Osteoblast (primary cell): ENCODE results near the gene COX5B. TPM values are rescaled to one million over a fixed set of nuclear protein-coding genes. Genes with fewer than 3 reads are reported as not detected.

Experiments
- DNase-seq: peaks from one replicate; pipeline ENCODE4 v3.0.0; 2011; ENCODE audit warnings: low spot score, mixed read lengths; ENCODE audit not compliant: insufficient read length; ENCODE audit errors: missing footprints
- H2AFZ ChIP-seq: 2 replicates; pipeline ENCODE4 v1.6.0; 2011; ENCODE audit warnings: mild to moderate bottlenecking, low read length
- H3K27ac ChIP-seq: 2 replicates; pipeline ENCODE4 v1.5.1; 2011; ENCODE audit warnings: mild to moderate bottlenecking, low read depth, low read length, moderate library complexity
- H3K27me3 ChIP-seq: 2 replicates; pipeline ENCODE4 v1.6.0; 2012; ENCODE audit warnings: mild to moderate bottlenecking, control low read depth, inconsistent platforms, low read length, moderate library complexity; ENCODE audit not compliant: insufficient read depth
- H3K36me3 ChIP-seq: 2 replicates; pipeline ENCODE4 v1.5.1; 2011; ENCODE audit warnings: mild to moderate bottlenecking, low read length, control low read depth, moderate library complexity; ENCODE audit not compliant: insufficient read depth
- H3K4me1 ChIP-seq: 2 replicates; pipeline ENCODE4 v1.5.1; 2011; ENCODE audit warnings: mild to moderate bottlenecking, low read length, control low read depth, moderate library complexity; ENCODE audit not compliant: insufficient read depth
- H3K4me2 ChIP-seq: 2 replicates; pipeline ENCODE4 v1.6.0; 2011; ENCODE audit warnings: mild to moderate bottlenecking, low read length; ENCODE audit not compliant: insufficient read depth
- H3K4me3 ChIP-seq: fragments of 200-600 bp; sonication (generic); 3 replicates; pipeline ENCODE4 v1.5.1; 2012; ENCODE audit warnings: mild to moderate bottlenecking, low read length, inconsistent platforms; ENCODE audit not compliant: insufficient read depth
- H3K79me2 ChIP-seq: 2 replicates; pipeline ENCODE4 v1.6.0; 2012; ENCODE audit warnings: mild to moderate bottlenecking, low read length, control low read depth, inconsistent platforms; ENCODE audit not compliant: insufficient read depth
- H3K9me3 ChIP-seq: 2 replicates; pipeline ENCODE4 v1.5.1; 2011; ENCODE audit warnings: low read depth, low read length, control low read depth
- H4K20me1 ChIP-seq: 2 replicates; pipeline ENCODE4 v1.6.0; 2012; ENCODE audit warnings: mild to moderate bottlenecking, low read length, control low read depth; ENCODE audit not compliant: insufficient read depth
- CTCF ChIP-seq: IDR thresholded peaks from 2 replicates; pipeline ENCODE4 v1.5.1; 2011; ENCODE audit warnings: mild to moderate bottlenecking, low read depth, low read length, moderate library complexity; ENCODE audit errors: extremely low read depth
- total RNA-seq: library from RNA; depleted of rRNA; stranded (reverse); fragments of >200 nt; gene quantifications from 2 replicates; pipeline ENCODE4 v1.2.3, GENCODE V29; 2012

Gene COX5B
- total RNA-seq, 1 donor = 214 TPM

GRCh38 chr2:97656129-97656755 is 10.4 kb downstream of the COX5B start:
- DNase-seq = no peak
- Histone ChIP-seq H2AFZ (no peak overlapping the region), H3K4me3 (no peak overlapping the region), H3K4me2 (no peak overlapping the region), H3K4me1 (peaks cover 4% of the 10 kb centered on the region), H3K27me3 (no peaks in the 10 kb centered on the region), H3K36me3 (peaks cover 64% of the 10 kb centered on the region), H4K20me1 (peaks cover 14% of the 10 kb centered on the region), H3K9me3 (no peaks in the 10 kb centered on the region), H3K79me2 (peaks cover 28% of the 10 kb centered on the region), H3K27ac (no peak overlapping the region)
- no peak for TF ChIP-seq CTCF

- H3K4me1 ChIP-seq = peaks cover 12% of the 10 kb centered on the region
- H3K36me3 ChIP-seq = peaks cover 64% of the 10 kb centered on the region
- H3K27me3 ChIP-seq = no peaks in the 10 kb centered on the region
- no peak overlapping the region for H3K4me2 ChIP-seq
- no peak for TF ChIP-seq CTCF
- peaks cover 22% of the 10 kb centered on the region for H4K20me1 ChIP-seq
- H3K79me2 ChIP-seq = peaks cover 36% of the 10 kb centered on the region
- H2AFZ ChIP-seq = no peak overlapping the region
- no peak overlapping the region for H3K4me3 ChIP-seq
- no peak overlapping the region for H3K27ac ChIP-seq
- H3K9me3 ChIP-seq = no peaks in the 10 kb centered on the region
- no peak for DNase-seq
Measured at GRCh38 chr2:97656905-97657587, 11.2 kb downstream of the COX5B start.

- no peak overlapping the region for H3K4me2 ChIP-seq
- no peak overlapping the region for H2AFZ ChIP-seq
- H3K36me3 ChIP-seq = peaks cover 64% of the 10 kb centered on the region
- no peaks in the 10 kb centered on the region for H3K27me3 ChIP-seq
- H3K27ac ChIP-seq = no peak overlapping the region
- H4K20me1 ChIP-seq = peaks cover 27% of the 10 kb centered on the region
- H3K9me3 ChIP-seq = no peaks in the 10 kb centered on the region
- peaks cover 41% of the 10 kb centered on the region for H3K79me2 ChIP-seq
- TF ChIP-seq CTCF = no peak
- H3K4me1 ChIP-seq = peaks cover 22% of the 10 kb centered on the region
- DNase-seq = no peak
- H3K4me3 ChIP-seq = no peak overlapping the region
Measured at GRCh38 chr2:97657986-97658690, 12.3 kb downstream of the COX5B start.

GRCh38 chr2:97658691-97659157 is 12.9 kb downstream of the COX5B start:
- no peak overlapping the region for H2AFZ ChIP-seq
- TF ChIP-seq CTCF = no peak
- no peaks in the 10 kb centered on the region for H3K9me3 ChIP-seq
- no peak overlapping the region for H3K4me2 ChIP-seq
- H3K36me3 ChIP-seq = peaks cover 63% of the 10 kb centered on the region
- peaks cover 22% of the 10 kb centered on the region for H3K4me1 ChIP-seq
- H3K79me2 ChIP-seq = peaks cover 41% of the 10 kb centered on the region
- no peak for DNase-seq
- H3K27me3 ChIP-seq = no peaks in the 10 kb centered on the region
- H3K27ac ChIP-seq = no peak overlapping the region
- H4K20me1 ChIP-seq = peaks cover 27% of the 10 kb centered on the region
- no peak overlapping the region for H3K4me3 ChIP-seq
